ENCODE data around the gene GDPD3. TPM values are rescaled to one million over a fixed set of nuclear protein-coding genes. Genes with fewer than 3 reads are reported as not detected.

The GDPD3 gene
- total RNA-seq, 4 donors from 2014 or later, result 0.66 to 3.7 (median 2.2) TPM

- 84% methylated on average over 24 of the region's 29 CpGs for WGBS
- no peaks in the 10 kb centered on the region for H3K27me3 ChIP-seq
- peaks cover 6 to 10% (median 8%) of the 10 kb centered on the region in 4 donors for H3K4me1 ChIP-seq
- no peak for TF ChIP-seq POLR2A (IDR thresholded peaks at IDR 0.05; ENCODE audit: low read depth)
- peak; percentile 48 to 76 (median 58) for TF ChIP-seq CTCF (IDR thresholded peaks at IDR 0.05)
- peak; percentile 2 to 18 for TF ChIP-seq POLR2AphosphoS5 (IDR thresholded peaks at IDR 0.05)
- TF ChIP-seq EP300 (IDR thresholded peaks at IDR 0.05), result no peak
- DNase-seq (ENCODE audit: extremely low spot score), result no peak
- H3K4me3 ChIP-seq, result no peak overlapping the region
- intact Hi-C loops (cut with DNase I), result no loop called here
- H3K27ac ChIP-seq (replicated peaks in 1 of 4), result no peak overlapping the region
- H3K36me3 ChIP-seq, result peaks cover 27 to 100% (median 92%) of the 10 kb centered on the region in 4 donors
- H3K9me3 ChIP-seq, result no peaks in the 10 kb centered on the region
Measured at GRCh38 chr16:30112197-30113030, 923 bp downstream of the GDPD3 start.

- H3K27me3 ChIP-seq, result no peaks in the 10 kb centered on the region
- intact Hi-C loops (cut with DNase I), result no loop called here
- WGBS, result 62% methylated on average over 7 of the region's 7 CpGs
- TF ChIP-seq EP300 (IDR thresholded peaks at IDR 0.05) (no peak), POLR2AphosphoS5 (IDR thresholded peaks at IDR 0.05) (no peak), POLR2A (IDR thresholded peaks at IDR 0.05; ENCODE audit: low read depth) (no peak), CTCF (IDR thresholded peaks at IDR 0.05) (no peak)
- peaks cover 16 to 98% (median 88%) of the 10 kb centered on the region in 4 donors for H3K36me3 ChIP-seq
- peaks cover 6 to 10% (median 8%) of the 10 kb centered on the region in 4 donors for H3K4me1 ChIP-seq
- H3K4me3 ChIP-seq, result no peak overlapping the region
- no peaks in the 10 kb centered on the region for H3K9me3 ChIP-seq
- H3K27ac ChIP-seq (replicated peaks in 1 of 4), result no peak overlapping the region
- no peak for DNase-seq (ENCODE audit: extremely low spot score)
Measured at GRCh38 chr16:30110661-30111060, 2.7 kb downstream of the GDPD3 start.

- no peaks in the 10 kb centered on the region for H3K9me3 ChIP-seq
- no peak overlapping the region for H3K4me3 ChIP-seq
- H3K27ac ChIP-seq (replicated peaks in 1 of 4), result no peak overlapping the region
- intact Hi-C loops (cut with DNase I), result no loop called here
- no peak for DNase-seq (ENCODE audit: extremely low spot score)
- TF ChIP-seq POLR2AphosphoS5 (IDR thresholded peaks at IDR 0.05) (no peak), CTCF (IDR thresholded peaks at IDR 0.05) (no peak), EP300 (IDR thresholded peaks at IDR 0.05) (no peak), POLR2A (IDR thresholded peaks at IDR 0.05; ENCODE audit: low read depth) (no peak)
- peaks cover 3 to 5% (median 4%) of the 10 kb centered on the region in 4 donors for H3K4me1 ChIP-seq
- peaks cover 19 to 94% (median 79%) of the 10 kb centered on the region in 4 donors for H3K36me3 ChIP-seq
- 94% methylated on average over 14 of the region's 15 CpGs for WGBS
- no peaks in the 10 kb centered on the region for H3K27me3 ChIP-seq
Measured at GRCh38 chr16:30108059-30108850, 5.1 kb downstream of the GDPD3 start.

GRCh38 chr16:30104492-30104891 is 8.8 kb downstream of the GDPD3 start:
- intact Hi-C loops (cut with DNase I), result no loop called here
- H3K27me3 ChIP-seq, result no peaks in the 10 kb centered on the region
- TF ChIP-seq POLR2AphosphoS5 (IDR thresholded peaks at IDR 0.05), result no peak
- no peak for TF ChIP-seq POLR2A (IDR thresholded peaks at IDR 0.05; ENCODE audit: low read depth)
- TF ChIP-seq EP300 (IDR thresholded peaks at IDR 0.05), result no peak
- no peak for TF ChIP-seq CTCF (IDR thresholded peaks at IDR 0.05)
- H3K4me3 ChIP-seq, result no peak overlapping the region
- no peak overlapping the region for H3K27ac ChIP-seq (replicated peaks in 1 of 4)
- peaks cover 18 to 56% (median 45%) of the 10 kb centered on the region in 4 donors for H3K36me3 ChIP-seq
- H3K9me3 ChIP-seq, result no peaks in the 10 kb centered on the region
- DNase-seq (ENCODE audit: extremely low spot score), result no peak
- WGBS, result 73% methylated on average over 4 of the region's 6 CpGs
- no peaks in the 10 kb centered on the region for H3K4me1 ChIP-seq

Data from esophagus muscularis mucosa (tissue), 4 donors.